ENCODE measurements around the gene ANAPC7. TPM values are rescaled to one million over a fixed set of nuclear protein-coding genes. Genes with fewer than 3 reads are reported as not detected.
"Not testable (repeated sequence)": the region's sequence is repeated elsewhere in the genome, so short reads cannot be mapped to it uniquely, and the experiment has no call there.

Gene ANAPC7
- total RNA-seq, 2 donors from 2014 or later = 32.7 to 35.0 TPM

GRCh38 chr12:110353211-110353965 lies 50.1 kb downstream of the ANAPC7 start:
- intact Hi-C loops (cut with DNase I) = no loop called here
- ATAC-seq = no peak
- DNase-seq = no peak

DNA sequence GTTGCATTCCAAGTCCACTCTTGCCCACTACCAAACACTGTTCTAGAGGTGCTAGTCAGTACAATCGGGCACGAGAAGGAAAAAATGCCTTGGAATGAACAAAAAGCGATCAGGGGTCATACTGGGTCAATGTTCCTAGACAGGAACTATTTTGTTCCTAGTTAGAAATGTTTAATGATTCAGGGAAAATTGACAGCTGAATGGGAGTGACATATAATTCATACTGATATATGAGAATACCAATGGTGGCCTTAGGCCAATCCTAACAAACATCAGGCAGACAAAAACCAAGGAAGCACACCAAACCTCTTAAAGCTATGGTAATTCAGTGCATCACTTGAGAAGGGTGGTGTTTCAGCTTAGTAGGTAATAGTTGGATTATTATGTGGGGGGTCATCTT lies 51.1 kb downstream of the ANAPC7 start:
- ATAC-seq (no peak), DNase-seq (no peak)
- intact Hi-C loops (cut with DNase I) = no loop called here

GRCh38 chr12:110351119-110351518 lies 52.4 kb downstream of the ANAPC7 start:
- intact Hi-C loops (cut with DNase I) = no loop called here
- ATAC-seq = no peak
- no peak for DNase-seq

- intact Hi-C loops (cut with DNase I) = no loop called here
- no peak for DNase-seq
- no peak for ATAC-seq
Measured at GRCh38 chr12:110349514-110350151, 53.9 kb downstream of the ANAPC7 start.

DNA sequence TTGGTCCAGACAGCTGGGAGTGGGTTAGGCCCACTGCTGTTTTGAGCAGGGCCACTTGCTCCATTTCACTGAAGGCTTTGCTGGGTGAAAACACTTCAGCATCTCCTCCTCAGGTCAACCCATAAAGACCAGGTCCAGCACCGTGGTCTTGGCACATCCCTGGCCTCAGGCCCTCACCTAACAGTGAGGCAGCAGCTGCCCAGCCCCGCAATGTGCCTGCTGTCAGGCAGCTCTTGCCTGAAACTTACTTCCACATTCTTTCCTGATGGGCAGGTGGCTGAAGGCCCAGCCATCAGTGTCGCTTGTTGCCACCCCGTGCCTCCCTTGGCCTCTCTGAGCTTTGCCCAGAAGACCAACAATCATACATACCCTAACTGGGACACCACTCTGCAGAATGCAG lies 54.4 kb downstream of the ANAPC7 start:
- intact Hi-C loops (cut with DNase I) = no loop called here
- ATAC-seq (no peak), DNase-seq (no peak)

DNA sequence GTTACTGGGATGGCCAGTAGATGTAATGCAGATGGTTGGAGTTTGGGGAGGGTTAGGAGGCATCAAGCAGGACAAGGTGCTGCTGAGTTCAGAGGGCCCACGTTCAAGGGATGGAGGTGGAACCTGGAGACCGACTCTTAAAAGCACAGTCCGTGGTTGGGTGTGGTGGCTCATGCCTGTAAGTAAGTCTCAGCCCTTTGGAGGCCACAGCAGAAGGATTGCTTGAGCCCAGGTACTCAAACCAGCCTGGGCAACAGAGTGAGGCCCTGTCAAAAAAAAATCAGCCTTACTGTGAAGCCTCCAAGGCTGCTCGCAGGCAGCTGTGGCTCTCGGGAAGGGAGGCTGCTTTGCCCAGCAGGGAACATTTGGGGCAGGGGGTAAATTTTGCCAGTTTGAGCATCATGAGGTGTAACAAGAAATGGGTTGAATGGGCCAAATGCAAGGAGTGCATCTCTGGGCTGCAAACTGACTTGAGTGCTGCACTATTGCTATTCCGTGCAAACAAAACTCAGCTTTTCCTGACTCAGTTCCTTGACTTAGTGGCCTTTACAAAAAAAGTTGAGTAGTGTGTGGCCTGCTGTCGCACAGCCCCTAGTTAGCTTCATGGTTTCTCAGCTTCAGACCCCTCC lies 55.0 kb downstream of the ANAPC7 start:
- DNase-seq (no peak), ATAC-seq (no peak)
- intact Hi-C loops (cut with DNase I) = no loop called here

- intact Hi-C loops (cut with DNase I) = no loop called here
- ATAC-seq (no peak), DNase-seq (no peak)
Measured at GRCh38 chr12:110347767-110348166, 55.7 kb downstream of the ANAPC7 start.

- no peak for ATAC-seq
- DNase-seq = no peak
- intact Hi-C loops (cut with DNase I) = no loop called here
Measured at GRCh38 chr12:110345963-110346362, 57.5 kb downstream of the ANAPC7 start.

DNA sequence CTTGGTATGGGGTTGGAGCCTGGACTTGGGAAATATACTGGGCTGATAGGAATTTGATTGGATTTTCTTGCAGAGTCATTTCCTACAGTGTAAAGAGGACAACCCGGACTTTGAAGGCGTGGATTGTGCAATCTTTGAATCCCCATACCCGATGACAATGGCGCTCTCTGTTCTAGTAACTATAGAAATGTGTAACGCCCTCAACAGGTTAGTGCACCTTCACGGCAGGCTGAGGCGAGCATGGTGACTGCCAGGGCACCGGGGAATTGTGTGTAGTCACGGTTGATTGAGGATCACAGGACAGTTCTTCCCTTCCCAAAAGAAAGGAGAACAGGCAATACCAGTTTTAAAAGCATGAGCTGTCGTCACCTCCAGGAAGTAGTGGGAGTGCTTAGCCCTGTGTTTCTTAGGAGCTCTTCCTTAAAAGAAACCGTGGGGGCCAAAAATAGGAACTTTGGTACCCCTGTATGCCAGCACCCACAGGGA lies 58.3 kb downstream of the ANAPC7 start:
- intact Hi-C loops (cut with DNase I) = no loop called here
- ATAC-seq = peak in 1 of 2 donors; percentile 15
- no peak for DNase-seq

DNA sequence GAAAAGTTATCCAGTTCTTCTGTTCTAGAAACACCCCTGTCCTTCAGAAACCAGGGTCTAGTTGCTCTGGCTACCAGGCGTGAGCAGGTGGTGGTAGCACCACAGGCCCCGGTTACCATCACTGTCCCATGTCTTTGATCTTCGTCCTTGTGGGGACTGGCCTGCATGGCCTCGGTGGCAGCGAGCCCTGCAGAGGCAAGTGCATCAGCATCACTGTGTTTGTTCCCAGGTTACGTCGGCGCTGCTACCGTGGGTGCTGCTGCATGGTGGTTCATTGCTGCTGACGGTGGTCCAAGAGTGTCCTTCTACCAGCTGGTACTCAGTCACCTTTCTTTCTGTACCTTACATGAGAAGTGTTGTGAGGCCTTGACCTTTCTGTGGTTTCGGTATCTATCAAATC lies 58.9 kb downstream of the ANAPC7 start:
- DNase-seq = no peak
- ATAC-seq = no peak
- intact Hi-C loops (cut with DNase I) = no loop called here

- intact Hi-C loops (cut with DNase I) = no loop called here
- ATAC-seq (no peak), DNase-seq (no peak)
Measured at GRCh38 chr12:110343736-110344555, 59.6 kb downstream of the ANAPC7 start.

DNA sequence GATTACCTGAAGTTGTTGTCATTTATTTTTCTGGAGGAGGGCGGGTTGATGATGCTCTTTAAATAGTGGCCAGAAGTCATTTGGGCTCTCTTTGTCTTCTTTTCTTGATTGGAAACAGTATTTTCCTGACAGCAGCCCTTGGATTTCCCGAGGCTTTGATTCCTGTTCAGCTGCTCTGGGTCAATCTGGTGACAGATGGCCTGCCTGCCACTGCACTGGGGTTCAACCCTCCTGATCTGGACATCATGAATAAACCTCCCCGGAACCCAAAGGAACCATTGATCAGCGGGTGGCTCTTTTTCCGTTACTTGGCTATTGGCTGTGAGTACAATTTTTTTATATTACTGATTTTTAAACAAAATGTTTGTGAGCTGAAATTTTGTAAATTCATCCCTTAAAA lies 60.4 kb downstream of the ANAPC7 start:
- DNase-seq (no peak), ATAC-seq (no peak)
- intact Hi-C loops (cut with DNase I) = no loop called here

DNA sequence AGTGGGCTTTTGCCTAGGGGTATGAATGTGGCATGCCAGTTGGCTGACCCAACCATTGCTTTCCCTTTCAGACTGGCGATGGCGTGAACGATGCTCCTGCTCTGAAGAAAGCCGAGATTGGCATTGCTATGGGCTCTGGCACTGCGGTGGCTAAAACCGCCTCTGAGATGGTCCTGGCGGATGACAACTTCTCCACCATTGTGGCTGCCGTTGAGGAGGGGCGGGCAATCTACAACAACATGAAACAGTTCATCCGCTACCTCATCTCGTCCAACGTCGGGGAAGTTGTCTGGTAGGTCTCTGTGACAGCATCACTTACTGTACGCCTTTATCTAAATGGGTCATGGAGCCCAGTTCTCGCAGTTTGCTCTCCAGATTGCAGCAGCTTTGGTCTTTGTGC lies 61.4 kb downstream of the ANAPC7 start:
- intact Hi-C loops (cut with DNase I) = no loop called here
- no peak for ATAC-seq

GRCh38 chr12:110340706-110341105 lies 62.8 kb downstream of the ANAPC7 start:
- ATAC-seq (peak in 1 of 2 donors; percentile 20), DNase-seq (no peak)
- intact Hi-C loops (cut with DNase I) = no loop called here

More for the DNA sequence above, 61.4 kb downstream of the ANAPC7 start:
- DNase-seq = no peak

- ATAC-seq; DNase-seq; intact Hi-C loops (cut with DNase I): not testable (repeated sequence)
Measured at GRCh38 chr12:110340261-110340660, 63.2 kb downstream of the ANAPC7 start.

DNA sequence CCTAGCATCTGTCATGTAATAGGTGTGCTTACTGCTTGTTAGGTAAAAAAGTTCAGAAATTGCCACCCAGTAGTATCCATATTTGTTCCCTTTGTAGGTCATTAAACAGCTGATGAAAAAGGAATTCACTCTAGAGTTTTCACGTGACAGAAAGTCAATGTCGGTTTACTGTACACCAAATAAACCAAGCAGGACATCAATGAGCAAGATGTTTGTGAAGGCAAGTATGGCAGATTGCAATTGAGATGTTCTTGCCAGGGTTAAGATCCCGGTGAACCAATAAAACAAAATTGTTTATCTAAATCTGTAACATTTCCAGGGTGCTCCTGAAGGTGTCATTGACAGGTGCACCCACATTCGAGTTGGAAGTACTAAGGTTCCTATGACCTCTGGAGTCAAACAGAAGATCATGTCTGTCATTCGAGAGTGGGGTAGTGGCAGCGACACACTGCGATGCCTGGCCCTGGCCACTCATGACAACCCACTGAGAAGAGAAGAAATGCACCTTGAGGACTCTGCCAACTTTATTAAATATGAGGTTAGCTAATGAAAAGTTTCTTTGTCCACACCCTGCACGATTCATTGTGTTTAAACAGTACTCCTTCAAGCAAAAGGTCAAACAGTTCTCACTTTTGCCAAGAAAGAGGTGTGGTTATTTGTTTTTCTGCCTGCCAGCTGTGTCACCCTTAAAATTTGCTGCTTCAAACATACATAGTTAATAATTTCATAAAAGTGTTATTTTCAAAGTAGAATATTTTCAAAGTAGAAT lies 64.1 kb downstream of the ANAPC7 start:
- no peak for DNase-seq
- intact Hi-C loops (cut with DNase I) = no loop called here
- ATAC-seq = no peak

- intact Hi-C loops (cut with DNase I) = no loop called here
- no peak for DNase-seq
- ATAC-seq = no peak
Measured at GRCh38 chr12:110338754-110339153, 64.8 kb downstream of the ANAPC7 start.

DNA sequence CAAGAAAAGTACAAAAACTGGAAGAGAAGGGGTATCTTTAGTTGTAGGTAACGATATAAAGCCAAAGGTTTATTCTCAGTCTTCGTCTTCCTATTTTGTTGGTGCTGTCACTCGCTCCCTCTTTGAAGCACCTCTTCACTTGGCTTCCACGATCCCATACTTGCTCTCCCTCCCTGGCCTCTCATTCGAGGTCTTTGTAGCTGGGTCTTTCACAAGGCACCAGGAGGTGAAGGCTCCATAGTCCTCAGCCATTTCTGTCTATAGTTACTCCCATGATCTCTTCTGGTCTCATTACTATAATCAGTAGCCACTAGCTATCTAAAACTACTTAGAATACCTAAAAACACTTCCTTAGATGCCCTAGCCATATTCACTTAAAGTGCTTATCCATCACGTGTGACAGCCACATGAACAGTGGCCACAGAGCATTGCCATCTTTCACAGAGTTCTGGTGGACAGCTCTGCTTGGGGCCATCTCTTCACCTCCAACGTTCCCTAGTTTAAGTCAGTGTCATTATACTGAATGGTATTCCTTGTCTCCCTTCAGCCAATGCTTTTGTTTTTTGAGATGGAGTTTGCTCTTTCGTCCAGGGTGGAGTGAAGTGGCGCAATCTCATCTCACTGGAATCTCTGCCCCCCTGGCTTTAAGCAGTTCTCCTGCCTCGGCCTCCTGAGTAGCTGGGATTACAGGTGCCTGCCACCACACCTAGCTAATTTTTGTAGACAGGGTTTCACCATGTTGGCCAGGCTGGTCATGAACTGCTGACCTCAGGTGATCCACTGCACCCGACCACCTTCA lies 65.4 kb downstream of the ANAPC7 start:
- DNase-seq (no peak), ATAC-seq (no peak)
- intact Hi-C loops (cut with DNase I) = no loop called here

Measured in left cardiac atrium (tissue), 4 donors.